Neural cell (in vitro differentiated cells): ENCODE data around the gene WRAP73. TPM values are rescaled to one million over a fixed set of nuclear protein-coding genes. Genes with fewer than 3 reads are reported as not detected.

ENCODE experiments used
- H2AFZ ChIP-seq: fragments of 200-600, 300-800 bp; sonication (generic), shearing (Covaris generic); 2 replicates; pipeline ENCODE4 v1.6.0; 2014; ENCODE audit warnings: low read depth, mild to moderate bottlenecking, antibody characterized with exemption, low read length, moderate library complexity
- H3F3A ChIP-seq: fragments of 200-600 bp; shearing (Covaris generic); 2 replicates; pipeline ENCODE4 v1.6.1; 2016; ENCODE audit warnings: mild to moderate bottlenecking, moderate library complexity, mixed read lengths, antibody characterized with exemption, low read length; ENCODE audit not compliant: insufficient read depth, poor library complexity, severe bottlenecking
- H3K27ac ChIP-seq: fragments of 200-600, 300-800 bp; sonication (generic), shearing (Covaris generic); 2 replicates; pipeline ENCODE4 v1.5.1; 2014; ENCODE audit warnings: mild to moderate bottlenecking, low read length, moderate library complexity
- H3K27me3 ChIP-seq: fragments of 300-800, 200-600 bp; sonication (generic), shearing (Covaris generic); 2 replicates; pipeline ENCODE4 v1.6.0; 2014; ENCODE audit warnings: mild to moderate bottlenecking, low read depth, low read length, moderate library complexity; ENCODE audit not compliant: insufficient read depth
- H3K36me3 ChIP-seq: fragments of 300-800, 200-600 bp; sonication (generic), shearing (Covaris generic); 2 replicates; pipeline ENCODE4 v1.5.1; 2014; ENCODE audit warnings: mild to moderate bottlenecking, antibody characterized with exemption, low read length, moderate library complexity; ENCODE audit not compliant: insufficient read depth
- H3K4me2 ChIP-seq: fragments of 300-800, 200-600 bp; sonication (generic), shearing (Covaris generic); 2 replicates; pipeline ENCODE4 v1.6.0; 2014; ENCODE audit warnings: mild to moderate bottlenecking, low read length
- H3K4me3 ChIP-seq: fragments of 300-800, 200-600 bp; sonication (generic), shearing (Covaris generic); 2 replicates; pipeline ENCODE4 v1.5.1; 2014; ENCODE audit warnings: mild to moderate bottlenecking, low read length, moderate library complexity
- H3K79me2 ChIP-seq: fragments of 200-600 bp; shearing (Covaris generic); replicated peaks from 2 replicates; pipeline ENCODE4 v1.6.0; 2014; ENCODE audit warnings: mild to moderate bottlenecking, low read length, moderate library complexity; ENCODE audit not compliant: insufficient read depth
- H3K9ac ChIP-seq: fragments of 300-800, 200-600 bp; sonication (generic), shearing (Covaris generic); 2 replicates; pipeline ENCODE4 v1.6.1; 2016; ENCODE audit warnings: mild to moderate bottlenecking, low read length, mixed read lengths
- H3K9me2 ChIP-seq: fragments of 200-600 bp; shearing (Covaris generic); 2 replicates; pipeline ENCODE4 v1.6.1; 2016; ENCODE audit warnings: mild to moderate bottlenecking, low read length, mixed read lengths; ENCODE audit not compliant: insufficient read depth
- H3K9me3 ChIP-seq: fragments of 200-600, 300-800 bp; sonication (generic), shearing (Covaris generic); 2 replicates; pipeline ENCODE4 v1.6.1; 2016; ENCODE audit warnings: mild to moderate bottlenecking, mixed run types, low read length, moderate library complexity, mixed read lengths
- H4K20me1 ChIP-seq: fragments of 200-600 bp; shearing (Covaris generic); 2 replicates; pipeline ENCODE4 v1.6.1; 2016; ENCODE audit warnings: mild to moderate bottlenecking, mixed run types; ENCODE audit not compliant: insufficient read depth
- EP300 ChIP-seq: fragments of 450-650 bp; conservative IDR thresholded peaks from 2 replicates; pipeline ENCODE4 v1.6.1; 2014; ENCODE audit warnings: antibody characterized with exemption, mild to moderate bottlenecking, moderate library complexity; ENCODE audit not compliant: poor library complexity, severe bottlenecking
- EZH2 ChIP-seq: fragments of 200-600, 300-800 bp; shearing (Covaris generic), sonication (generic); IDR thresholded peaks from 2 replicates; pipeline ENCODE4 v1.6.1; 2014; ENCODE audit warnings: antibody characterized with exemption, low read length, borderline replicate concordance, mild to moderate bottlenecking; ENCODE audit not compliant: insufficient read depth, poor library complexity, severe bottlenecking
- MXI1 ChIP-seq: fragments of 450-650 bp; conservative IDR thresholded peaks from 2 replicates; pipeline ENCODE4 v1.6.1; 2014; ENCODE audit warnings: antibody characterized with exemption, mild to moderate bottlenecking; ENCODE audit not compliant: poor library complexity, severe bottlenecking
- POLR2AphosphoS5 ChIP-seq: IDR thresholded peaks from 2 replicates; pipeline ENCODE4 v1.6.1; 2012
- RAD21 ChIP-seq: fragments of 450-650 bp; conservative IDR thresholded peaks from 2 replicates; pipeline ENCODE4 v1.6.1; 2014; ENCODE audit warnings: antibody characterized with exemption, mild to moderate bottlenecking, moderate library complexity
- REST ChIP-seq: IDR thresholded peaks from 2 replicates; pipeline ENCODE4 v1.6.1; 2012; ENCODE audit warnings: borderline replicate concordance
- SMC3 ChIP-seq: fragments of 450-650 bp; conservative IDR thresholded peaks from 2 replicates; pipeline ENCODE4 v1.6.1; 2014; ENCODE audit warnings: antibody characterized with exemption, mild to moderate bottlenecking, moderate library complexity; ENCODE audit not compliant: poor library complexity
- TAF1 ChIP-seq: IDR thresholded peaks from 2 replicates; pipeline ENCODE4 v1.6.1; 2012; ENCODE audit warnings: low read depth
- polyA plus RNA-seq: library from polyadenylated mRNA; depleted of rRNA; stranded (reverse); fragments of >200 nt; gene quantifications from 2 replicates; pipeline ENCODE4 v1.2.3, GENCODE V29; 2014
- TF ChIP-seq, protein P1 (sequence below): fragments of 450-650 bp; IDR thresholded peaks from 2 replicates; pipeline ENCODE4 v1.5.1; 2014; ENCODE audit warnings: antibody characterized with exemption, mild to moderate bottlenecking, moderate library complexity; ENCODE audit not compliant: poor library complexity, severe bottlenecking

The WRAP73 gene
- polyA plus RNA-seq, 1 donor from 2014 or later = 32.9 TPM

DNA sequence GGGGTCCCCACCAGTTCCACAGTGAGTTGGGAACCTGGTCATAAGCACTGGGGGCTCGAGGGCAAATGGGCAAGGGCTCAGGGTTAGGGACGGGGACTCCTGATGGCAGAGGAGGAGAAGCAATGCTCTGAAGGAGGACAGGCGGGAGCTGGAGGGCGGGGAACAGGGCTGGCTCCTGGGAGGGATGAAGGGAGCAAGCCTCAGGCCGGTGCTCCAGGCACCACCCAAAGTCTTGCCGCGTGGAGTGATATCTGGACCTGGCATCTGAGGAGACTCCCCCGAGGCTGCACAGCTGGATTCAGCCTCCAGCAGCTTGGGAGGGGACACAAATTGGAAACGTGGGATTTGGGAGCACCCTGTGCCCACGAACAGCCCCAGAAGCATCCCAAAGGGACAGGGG is 49.5 kb downstream of the WRAP73 start:
- H3K9me2 ChIP-seq = no peaks in the 10 kb centered on the region
- H3K27ac ChIP-seq = no peak overlapping the region
- no peaks in the 10 kb centered on the region for H3K9me3 ChIP-seq
- TF ChIP-seq, protein P1, sequence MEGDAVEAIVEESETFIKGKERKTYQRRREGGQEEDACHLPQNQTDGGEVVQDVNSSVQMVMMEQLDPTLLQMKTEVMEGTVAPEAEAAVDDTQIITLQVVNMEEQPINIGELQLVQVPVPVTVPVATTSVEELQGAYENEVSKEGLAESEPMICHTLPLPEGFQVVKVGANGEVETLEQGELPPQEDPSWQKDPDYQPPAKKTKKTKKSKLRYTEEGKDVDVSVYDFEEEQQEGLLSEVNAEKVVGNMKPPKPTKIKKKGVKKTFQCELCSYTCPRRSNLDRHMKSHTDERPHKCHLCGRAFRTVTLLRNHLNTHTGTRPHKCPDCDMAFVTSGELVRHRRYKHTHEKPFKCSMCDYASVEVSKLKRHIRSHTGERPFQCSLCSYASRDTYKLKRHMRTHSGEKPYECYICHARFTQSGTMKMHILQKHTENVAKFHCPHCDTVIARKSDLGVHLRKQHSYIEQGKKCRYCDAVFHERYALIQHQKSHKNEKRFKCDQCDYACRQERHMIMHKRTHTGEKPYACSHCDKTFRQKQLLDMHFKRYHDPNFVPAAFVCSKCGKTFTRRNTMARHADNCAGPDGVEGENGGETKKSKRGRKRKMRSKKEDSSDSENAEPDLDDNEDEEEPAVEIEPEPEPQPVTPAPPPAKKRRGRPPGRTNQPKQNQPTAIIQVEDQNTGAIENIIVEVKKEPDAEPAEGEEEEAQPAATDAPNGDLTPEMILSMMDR = no peak
- TF ChIP-seq RAD21 = no peak
- TF ChIP-seq MXI1 = no peak
- TF ChIP-seq EP300 = no peak
- TF ChIP-seq REST = no peak
- TF ChIP-seq SMC3 = no peak
- TF ChIP-seq TAF1 = no peak
- no peak for TF ChIP-seq POLR2AphosphoS5
- TF ChIP-seq EZH2 = no peak
- H3K4me3 ChIP-seq = no peak overlapping the region
- H3K79me2 ChIP-seq = no peaks in the 10 kb centered on the region
- no peaks in the 10 kb centered on the region for H3K27me3 ChIP-seq
- no peak overlapping the region for H3K4me2 ChIP-seq
- no peak overlapping the region for H3K9ac ChIP-seq
- H4K20me1 ChIP-seq = no peaks in the 10 kb centered on the region
- H3K36me3 ChIP-seq = no peaks in the 10 kb centered on the region
- H2AFZ ChIP-seq = no peak overlapping the region
- no peaks in the 10 kb centered on the region for H3F3A ChIP-seq

- Histone ChIP-seq H3K27me3 (no peaks in the 10 kb centered on the region), H3K9me3 (no peaks in the 10 kb centered on the region), H3K9ac (no peak overlapping the region), H3K9me2 (no peaks in the 10 kb centered on the region), H2AFZ (no peak overlapping the region), H3F3A (no peaks in the 10 kb centered on the region), H3K27ac (no peak overlapping the region), H3K4me2 (no peak overlapping the region), H3K4me3 (no peak overlapping the region), H3K36me3 (no peaks in the 10 kb centered on the region), H3K79me2 (no peaks in the 10 kb centered on the region), H4K20me1 (no peaks in the 10 kb centered on the region)
- no peak for TF ChIP-seq EZH2
- TF ChIP-seq MXI1 = no peak
- TF ChIP-seq SMC3 = no peak
- TF ChIP-seq, protein P1 = no peak
- no peak for TF ChIP-seq POLR2AphosphoS5
- TF ChIP-seq RAD21 = no peak
- TF ChIP-seq TAF1 = no peak
- TF ChIP-seq EP300 = no peak
- TF ChIP-seq REST = no peak
Observed at GRCh38 chr1:3599816-3600215, 50.1 kb downstream of the WRAP73 start.
